ENCODE data around the gene GRK3. TPM values are rescaled to one million over a fixed set of nuclear protein-coding genes. Genes with fewer than 3 reads are reported as not detected.

GRK3 gene
- total RNA-seq, 6 experiments from 2014 or later, result 1.1 to 4.9 (median 3.6) TPM

DNA sequence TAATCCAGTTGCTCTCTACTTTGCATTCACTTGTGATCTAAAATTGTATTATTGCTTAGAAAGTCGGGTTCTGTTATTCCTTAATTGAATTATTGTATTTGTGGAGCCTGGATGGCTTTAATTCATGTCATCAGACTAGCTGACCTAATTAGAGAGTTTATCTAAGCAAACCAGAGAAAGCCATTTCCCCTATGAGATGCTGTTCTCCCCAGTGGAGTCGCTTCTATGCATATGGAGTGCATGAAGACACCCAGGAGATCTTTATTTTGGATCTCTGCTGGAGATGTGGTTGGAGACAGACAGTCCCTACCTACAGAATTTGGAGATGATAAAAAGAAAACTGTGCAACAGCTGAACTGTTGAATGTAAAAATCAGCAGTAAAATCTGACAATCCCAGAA, 132.3 kb downstream of the GRK3 start:
- Histone ChIP-seq H3K4me1 (no peaks in the 10 kb centered on the region), H3K4me3 (no peak overlapping the region), H3K9me3 (no peaks in the 10 kb centered on the region), H3K27me3 (no peaks in the 10 kb centered on the region), H3K36me3 (no peaks in the 10 kb centered on the region), H3K27ac (no peak overlapping the region)
- 68% methylated on average over 2 of the region's 2 CpGs for WGBS (ENCODE audit: insufficient coverage, low coverage, low lambda C conversion rate, missing lambda C conversion rate)
- no peak for DNase-seq
- ATAC-seq, result no peak
- TF ChIP-seq POLR2A (IDR thresholded peaks at IDR 0.05), result no peak
- TF ChIP-seq, protein P1, sequence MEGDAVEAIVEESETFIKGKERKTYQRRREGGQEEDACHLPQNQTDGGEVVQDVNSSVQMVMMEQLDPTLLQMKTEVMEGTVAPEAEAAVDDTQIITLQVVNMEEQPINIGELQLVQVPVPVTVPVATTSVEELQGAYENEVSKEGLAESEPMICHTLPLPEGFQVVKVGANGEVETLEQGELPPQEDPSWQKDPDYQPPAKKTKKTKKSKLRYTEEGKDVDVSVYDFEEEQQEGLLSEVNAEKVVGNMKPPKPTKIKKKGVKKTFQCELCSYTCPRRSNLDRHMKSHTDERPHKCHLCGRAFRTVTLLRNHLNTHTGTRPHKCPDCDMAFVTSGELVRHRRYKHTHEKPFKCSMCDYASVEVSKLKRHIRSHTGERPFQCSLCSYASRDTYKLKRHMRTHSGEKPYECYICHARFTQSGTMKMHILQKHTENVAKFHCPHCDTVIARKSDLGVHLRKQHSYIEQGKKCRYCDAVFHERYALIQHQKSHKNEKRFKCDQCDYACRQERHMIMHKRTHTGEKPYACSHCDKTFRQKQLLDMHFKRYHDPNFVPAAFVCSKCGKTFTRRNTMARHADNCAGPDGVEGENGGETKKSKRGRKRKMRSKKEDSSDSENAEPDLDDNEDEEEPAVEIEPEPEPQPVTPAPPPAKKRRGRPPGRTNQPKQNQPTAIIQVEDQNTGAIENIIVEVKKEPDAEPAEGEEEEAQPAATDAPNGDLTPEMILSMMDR (IDR thresholded peaks at IDR 0.05), result no peak
- intact Hi-C loops (cut with DNase I), result no loop called here

DNA sequence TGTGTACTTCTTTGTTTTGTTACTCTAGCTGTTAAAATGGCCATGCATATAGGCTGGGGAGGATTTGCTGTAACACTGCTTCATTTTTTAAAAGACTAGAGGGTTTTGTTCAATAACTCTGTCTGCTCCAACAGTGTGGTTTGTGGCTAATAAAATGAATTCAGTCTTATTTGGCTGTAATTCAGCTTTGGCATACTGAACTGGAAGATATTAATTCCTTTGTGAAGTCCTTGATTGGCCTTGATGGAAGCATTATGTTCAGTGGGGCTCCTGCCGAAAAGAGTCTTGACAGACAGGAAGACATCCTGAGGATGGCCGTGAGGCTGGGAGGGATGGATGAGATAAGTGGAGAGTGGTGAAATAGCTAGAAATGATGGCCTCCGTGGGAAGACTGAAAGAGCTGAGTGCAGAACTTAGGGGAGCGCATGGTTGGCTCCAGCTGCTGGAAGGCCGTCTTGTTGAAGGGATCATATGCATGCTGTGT, 132.7 kb downstream of the GRK3 start:
- H3K9me3 ChIP-seq, result no peaks in the 10 kb centered on the region
- no peaks in the 10 kb centered on the region for H3K36me3 ChIP-seq
- intact Hi-C loops (cut with DNase I), result no loop called here
- DNase-seq, result no peak
- no peak for ATAC-seq
- H3K4me3 ChIP-seq, result no peak overlapping the region
- H3K27ac ChIP-seq, result no peak overlapping the region
- no peaks in the 10 kb centered on the region for H3K27me3 ChIP-seq
- WGBS (ENCODE audit: insufficient coverage, low coverage, low lambda C conversion rate, missing lambda C conversion rate), result 69% methylated on average over 5 of the region's 5 CpGs
- TF ChIP-seq, protein P1 (IDR thresholded peaks at IDR 0.05), result no peak
- TF ChIP-seq POLR2A (IDR thresholded peaks at IDR 0.05), result no peak
- no peaks in the 10 kb centered on the region for H3K4me1 ChIP-seq

DNA sequence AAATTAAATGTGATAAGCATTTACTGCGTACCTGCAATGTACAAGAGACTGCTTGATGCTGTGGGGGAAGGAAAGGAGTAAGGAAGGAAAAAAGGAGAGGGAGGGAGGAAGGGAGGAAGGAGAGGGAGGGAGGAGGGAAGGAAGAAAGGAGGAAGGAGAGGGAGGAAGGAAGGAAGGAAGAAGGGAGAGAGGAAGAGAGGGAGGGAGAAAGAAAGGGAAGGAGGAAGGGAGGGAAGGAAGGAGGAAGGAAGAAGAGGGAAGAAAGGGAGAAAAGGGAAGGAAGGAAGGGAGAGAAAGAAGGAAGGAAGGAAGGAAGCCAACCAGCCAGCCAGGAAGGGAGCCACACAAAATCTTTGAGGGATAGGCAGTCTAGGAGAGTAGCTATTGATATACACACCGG, 133.5 kb downstream of the GRK3 start:
- Histone ChIP-seq H3K9me3 (no peaks in the 10 kb centered on the region), H3K4me3 (no peak overlapping the region)
- no peak for ATAC-seq

DNA sequence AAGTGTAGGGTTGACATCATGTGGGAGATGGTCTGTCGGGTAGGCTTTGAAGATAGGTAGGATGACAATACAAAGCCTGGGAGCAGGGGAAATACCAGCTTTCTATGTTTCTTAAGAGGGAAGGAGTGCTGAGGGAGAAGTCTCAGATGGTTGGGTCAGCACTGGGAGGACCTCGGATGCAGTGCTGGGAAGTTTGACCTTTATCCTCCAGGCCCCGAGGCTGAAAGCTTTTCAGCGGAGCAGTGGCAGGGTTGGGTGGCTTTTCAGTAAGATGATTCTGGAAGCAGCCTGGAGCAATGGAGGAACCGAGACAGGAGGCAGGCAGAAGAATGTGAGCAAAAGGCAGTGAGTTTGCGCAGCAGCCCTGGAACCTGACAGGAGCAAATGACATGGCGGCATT, 134.0 kb downstream of the GRK3 start:
- no peaks in the 10 kb centered on the region for H3K9me3 ChIP-seq
- 78% methylated on average over 6 of the region's 7 CpGs for WGBS (ENCODE audit: insufficient coverage, low coverage, low lambda C conversion rate, missing lambda C conversion rate)
- TF ChIP-seq POLR2A (IDR thresholded peaks at IDR 0.05), result no peak
- TF ChIP-seq, protein P1 (IDR thresholded peaks at IDR 0.05), result no peak
- no peaks in the 10 kb centered on the region for H3K4me1 ChIP-seq
- DNase-seq (no peak), ATAC-seq (no peak)
- no peaks in the 10 kb centered on the region for H3K36me3 ChIP-seq
- no peak overlapping the region for H3K27ac ChIP-seq
- no peak overlapping the region for H3K4me3 ChIP-seq
- no peaks in the 10 kb centered on the region for H3K27me3 ChIP-seq
- intact Hi-C loops (cut with DNase I), result no loop called here

More for the DNA sequence above, 133.5 kb downstream of the GRK3 start:
- intact Hi-C loops (cut with DNase I), result no loop called here
- no peak overlapping the region for H3K27ac ChIP-seq
- H3K36me3 ChIP-seq, result no peaks in the 10 kb centered on the region
- WGBS (ENCODE audit: insufficient coverage, low coverage, low lambda C conversion rate, missing lambda C conversion rate), result 66% methylated on average over 2 of the region's 2 CpGs
- no peak for DNase-seq
- H3K4me1 ChIP-seq, result no peaks in the 10 kb centered on the region
- no peak for TF ChIP-seq POLR2A (IDR thresholded peaks at IDR 0.05)
- TF ChIP-seq, protein P1 (IDR thresholded peaks at IDR 0.05), result no peak
- H3K27me3 ChIP-seq, result no peaks in the 10 kb centered on the region

DNA sequence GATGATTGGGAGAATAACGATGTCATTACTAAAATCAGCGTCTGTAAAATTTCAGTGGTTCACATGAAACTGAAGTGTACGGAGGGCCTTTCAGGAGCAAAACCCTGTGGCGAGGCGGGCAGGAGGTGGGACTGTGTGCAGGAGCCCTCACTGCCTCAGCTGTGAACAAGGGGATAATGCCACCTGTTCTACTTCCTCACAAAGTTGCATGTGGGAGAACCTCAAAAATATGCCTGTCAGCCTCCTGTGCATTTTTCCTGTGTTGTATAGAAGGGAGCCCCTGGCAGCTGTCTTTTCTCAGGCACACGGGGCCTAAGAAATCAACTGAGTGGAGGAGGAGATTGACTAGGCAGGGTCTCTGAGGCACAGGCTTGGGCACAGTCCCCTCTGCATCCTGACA, 134.5 kb downstream of the GRK3 start:
- Histone ChIP-seq H3K4me3 (no peak overlapping the region), H3K36me3 (no peaks in the 10 kb centered on the region), H3K27me3 (no peaks in the 10 kb centered on the region), H3K27ac (no peak overlapping the region), H3K9me3 (no peaks in the 10 kb centered on the region), H3K4me1 (no peaks in the 10 kb centered on the region)
- TF ChIP-seq POLR2A (IDR thresholded peaks at IDR 0.05), result no peak
- TF ChIP-seq, protein P1 (IDR thresholded peaks at IDR 0.05), result no peak
- ATAC-seq, result no peak
- 92% methylated on average over 5 of the region's 6 CpGs for whole genome bisulfite sequencing (ENCODE audit: insufficient coverage, low coverage, low lambda C conversion rate, missing lambda C conversion rate)
- DNase-seq, result no peak
- intact Hi-C loops (cut with DNase I), result no loop called here
